Measurements from ENCODE around the gene MUC4. TPM values are rescaled to one million over a fixed set of nuclear protein-coding genes. Genes with fewer than 3 reads are reported as not detected.
"Not testable (repeated sequence)": the region's sequence is repeated elsewhere in the genome, so short reads cannot be mapped to it uniquely, and the experiment has no call there.

Gene MUC4
- total RNA-seq, 2 donors from 2014 or later = 0.12 TPM; not detected in 1

- no peaks in the 10 kb centered on the region for H3K27me3 ChIP-seq
- DNase-seq (ENCODE audit: low spot score) = no peak
- no peak overlapping the region for H3K4me3 ChIP-seq
- no peak overlapping the region for H3K27ac ChIP-seq
- TF ChIP-seq, protein P1, sequence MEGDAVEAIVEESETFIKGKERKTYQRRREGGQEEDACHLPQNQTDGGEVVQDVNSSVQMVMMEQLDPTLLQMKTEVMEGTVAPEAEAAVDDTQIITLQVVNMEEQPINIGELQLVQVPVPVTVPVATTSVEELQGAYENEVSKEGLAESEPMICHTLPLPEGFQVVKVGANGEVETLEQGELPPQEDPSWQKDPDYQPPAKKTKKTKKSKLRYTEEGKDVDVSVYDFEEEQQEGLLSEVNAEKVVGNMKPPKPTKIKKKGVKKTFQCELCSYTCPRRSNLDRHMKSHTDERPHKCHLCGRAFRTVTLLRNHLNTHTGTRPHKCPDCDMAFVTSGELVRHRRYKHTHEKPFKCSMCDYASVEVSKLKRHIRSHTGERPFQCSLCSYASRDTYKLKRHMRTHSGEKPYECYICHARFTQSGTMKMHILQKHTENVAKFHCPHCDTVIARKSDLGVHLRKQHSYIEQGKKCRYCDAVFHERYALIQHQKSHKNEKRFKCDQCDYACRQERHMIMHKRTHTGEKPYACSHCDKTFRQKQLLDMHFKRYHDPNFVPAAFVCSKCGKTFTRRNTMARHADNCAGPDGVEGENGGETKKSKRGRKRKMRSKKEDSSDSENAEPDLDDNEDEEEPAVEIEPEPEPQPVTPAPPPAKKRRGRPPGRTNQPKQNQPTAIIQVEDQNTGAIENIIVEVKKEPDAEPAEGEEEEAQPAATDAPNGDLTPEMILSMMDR (IDR thresholded peaks at IDR 0.05) = no peak
- no peaks in the 10 kb centered on the region for H3K4me1 ChIP-seq
- peaks cover 56% of the 10 kb centered on the region for H3K36me3 ChIP-seq
- no peaks in the 10 kb centered on the region for H3K9me3 ChIP-seq
Measured at GRCh38 chr3:195731356-195731905, 80.3 kb downstream of the MUC4 start.

DNA sequence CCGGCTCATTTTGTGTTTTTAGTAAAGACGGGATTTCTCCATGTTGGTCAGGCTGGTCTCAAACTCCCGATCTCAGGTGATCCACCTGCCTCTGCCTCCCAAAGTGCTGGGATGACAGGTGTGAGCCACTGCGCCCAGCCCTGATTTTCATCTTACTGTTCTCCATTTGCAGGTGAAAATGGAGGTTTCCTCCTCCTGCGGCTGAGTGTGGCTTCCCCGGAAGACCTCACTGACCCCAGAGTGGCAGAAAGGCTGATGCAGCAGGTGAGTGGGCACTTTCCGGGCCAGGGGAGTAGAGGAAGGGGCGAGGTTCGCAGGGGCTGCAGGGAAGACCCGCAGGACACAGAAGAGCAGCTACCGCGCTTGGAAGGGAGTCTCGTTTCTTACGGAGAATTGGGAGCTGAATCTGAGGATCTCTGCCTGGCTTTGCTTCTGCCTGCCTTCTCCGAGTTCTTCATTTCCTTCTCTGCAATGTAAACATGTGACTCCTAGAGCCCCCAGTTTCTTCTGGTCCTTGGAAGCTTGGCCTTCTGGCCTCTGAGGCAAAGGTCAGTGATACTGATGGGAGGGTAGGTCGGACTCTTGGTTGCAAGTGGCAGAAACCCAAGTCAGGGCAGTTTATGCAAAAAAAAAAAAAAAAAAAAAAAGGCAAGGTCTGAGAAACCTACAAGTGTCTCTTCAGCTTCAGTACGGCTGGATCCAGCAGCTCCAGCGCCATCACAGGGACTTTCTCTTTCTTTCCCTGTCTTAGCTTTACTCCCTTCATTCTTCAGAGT is 82.1 kb downstream of the MUC4 start:
- TF ChIP-seq, protein P1 (IDR thresholded peaks at IDR 0.05) = no peak
- H3K9me3 ChIP-seq = no peaks in the 10 kb centered on the region
- DNase-seq (ENCODE audit: low spot score) = no peak
- H3K27ac ChIP-seq = no peak overlapping the region
- no peak overlapping the region for H3K4me3 ChIP-seq
- H3K36me3 ChIP-seq = peaks cover 43% of the 10 kb centered on the region
- H3K27me3 ChIP-seq = no peaks in the 10 kb centered on the region
- H3K4me1 ChIP-seq = no peaks in the 10 kb centered on the region

DNA sequence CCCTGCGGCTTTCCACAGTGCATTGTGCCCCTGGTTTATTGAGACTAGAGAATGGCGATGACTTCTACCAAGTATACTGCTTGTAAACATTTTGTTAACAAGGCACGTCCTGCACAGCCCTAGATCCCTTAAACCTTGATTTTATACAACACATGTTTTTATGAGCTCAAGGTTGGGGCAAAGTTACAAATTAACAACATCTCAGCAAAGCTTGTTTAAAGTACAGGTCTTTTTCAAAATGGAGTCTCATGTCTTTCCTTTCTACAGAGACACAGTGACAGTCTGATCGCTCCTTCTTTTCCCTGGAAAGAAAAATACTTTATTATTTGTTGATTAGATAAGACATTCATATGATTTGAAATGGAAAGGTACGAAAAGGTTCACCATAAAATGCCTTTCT is 82.9 kb downstream of the MUC4 start:
- not testable (repeated sequence) for H3K9me3 ChIP-seq; H3K27me3 ChIP-seq; H3K4me3 ChIP-seq; H3K4me1 ChIP-seq; DNase-seq (ENCODE audit: low spot score); H3K27ac ChIP-seq
- H3K36me3 ChIP-seq = peaks cover 42% of the 10 kb centered on the region

DNA sequence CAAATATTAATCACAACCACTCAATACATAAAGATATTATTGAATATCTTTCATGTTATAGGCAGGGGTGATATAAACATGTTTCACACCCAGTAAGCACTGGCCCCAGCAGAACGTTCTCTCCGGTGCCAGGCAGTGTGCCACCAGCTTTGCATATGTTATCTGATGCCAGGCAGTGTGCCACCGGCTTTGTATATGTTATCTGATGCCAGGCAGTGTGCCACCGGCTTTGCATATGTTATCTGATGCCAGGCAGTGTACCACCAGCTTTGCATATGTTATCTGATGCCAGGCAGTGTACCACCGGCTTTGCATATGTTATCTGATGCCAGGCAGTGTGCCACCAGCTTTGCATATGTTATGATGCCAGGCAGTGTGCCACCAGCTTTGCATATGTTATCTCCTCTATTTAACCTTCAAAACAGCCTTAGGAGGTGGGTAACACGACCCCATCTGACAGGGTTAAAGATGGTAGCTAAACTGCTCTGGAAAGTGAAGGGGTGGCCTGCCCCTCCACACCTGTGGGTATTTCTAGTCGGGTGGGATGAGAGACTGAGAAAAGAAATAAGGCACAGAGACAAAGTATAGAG is 84.0 kb downstream of the MUC4 start:
- Histone ChIP-seq H3K4me1 (no peaks in the 10 kb centered on the region), H3K27me3 (no peaks in the 10 kb centered on the region), H3K4me3 (no peak overlapping the region), H3K36me3 (peaks cover 31% of the 10 kb centered on the region), H3K27ac (no peak overlapping the region), H3K9me3 (no peaks in the 10 kb centered on the region)
- TF ChIP-seq, protein P1 (IDR thresholded peaks at IDR 0.05) = no peak
- DNase-seq (ENCODE audit: low spot score) = no peak

DNA sequence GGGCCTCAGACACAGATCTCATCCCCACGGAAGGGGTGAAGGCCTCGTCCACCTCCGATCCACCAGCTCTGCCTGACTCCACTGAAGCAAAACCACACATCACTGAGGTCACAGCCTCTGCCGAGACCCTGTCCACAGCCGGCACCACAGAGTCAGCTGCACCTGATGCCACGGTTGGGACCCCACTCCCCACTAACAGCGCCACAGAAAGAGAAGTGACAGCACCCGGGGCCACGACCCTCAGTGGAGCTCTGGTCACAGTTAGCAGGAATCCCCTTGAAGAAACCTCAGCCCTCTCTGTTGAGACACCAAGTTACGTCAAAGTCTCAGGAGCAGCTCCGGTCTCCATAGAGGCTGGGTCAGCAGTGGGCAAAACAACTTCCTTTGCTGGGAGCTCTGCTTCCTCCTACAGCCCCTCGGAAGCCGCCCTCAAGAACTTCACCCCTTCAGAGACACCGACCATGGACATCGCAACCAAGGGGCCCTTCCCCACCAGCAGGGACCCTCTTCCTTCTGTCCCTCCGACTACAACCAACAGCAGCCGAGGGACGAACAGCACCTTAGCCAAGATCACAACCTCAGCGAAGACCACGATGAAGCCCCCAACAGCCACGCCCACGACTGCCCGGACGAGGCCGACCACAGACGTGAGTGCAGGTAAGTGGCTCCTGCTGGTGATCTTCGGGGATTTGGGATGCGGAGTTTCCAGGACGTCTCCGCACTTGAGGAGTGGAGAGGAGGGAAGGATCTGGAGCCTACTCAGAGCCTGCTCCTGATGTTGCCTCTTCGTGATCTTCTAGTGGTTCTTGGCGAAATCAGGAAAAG is 85.6 kb downstream of the MUC4 start:
- peaks cover 17% of the 10 kb centered on the region for H3K36me3 ChIP-seq
- H3K27ac ChIP-seq; H3K9me3 ChIP-seq; H3K4me1 ChIP-seq; H3K4me3 ChIP-seq; DNase-seq (ENCODE audit: low spot score); H3K27me3 ChIP-seq: not testable (repeated sequence)

DNA sequence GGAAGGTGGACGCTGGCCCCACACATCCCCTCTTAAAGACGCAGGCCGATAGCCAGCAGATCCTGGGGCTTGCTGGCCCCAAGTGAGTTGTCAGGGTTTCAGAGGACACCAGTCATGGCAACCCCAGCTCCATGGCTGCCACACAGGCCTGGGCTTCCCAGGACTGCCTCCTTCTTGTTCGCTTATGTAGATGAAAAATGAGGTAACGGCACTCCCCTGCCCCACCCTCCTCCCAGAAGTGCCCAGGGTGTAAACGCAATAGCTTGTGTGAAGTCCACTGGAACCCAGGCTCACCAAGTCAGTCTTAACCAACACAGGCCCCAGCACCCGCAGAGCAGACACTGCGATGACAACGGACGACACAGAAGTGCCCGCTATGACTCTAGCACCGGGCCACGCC is 87.4 kb downstream of the MUC4 start:
- H3K9me3 ChIP-seq; H3K27me3 ChIP-seq; H3K27ac ChIP-seq; H3K4me1 ChIP-seq; H3K4me3 ChIP-seq; DNase-seq (ENCODE audit: low spot score); H3K36me3 ChIP-seq: not testable (repeated sequence)

DNA sequence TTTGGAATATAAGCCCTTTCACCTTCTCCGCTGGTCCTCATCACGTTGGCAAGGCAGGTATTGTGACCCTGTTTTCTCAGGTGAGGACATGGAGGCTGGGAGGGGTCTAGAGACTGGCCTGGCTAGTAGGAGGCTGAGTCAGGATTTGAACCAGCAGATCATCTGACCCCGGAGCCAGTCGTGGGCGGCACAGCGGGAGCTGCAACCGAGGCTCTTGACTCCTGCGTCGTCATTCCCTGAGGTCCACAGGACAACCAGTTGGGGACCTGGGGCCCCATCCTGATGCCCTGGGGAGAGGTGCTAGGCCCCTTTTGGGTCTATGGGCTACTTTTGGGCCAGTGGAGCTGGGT is 88.8 kb downstream of the MUC4 start:
- not testable (repeated sequence) for DNase-seq (ENCODE audit: low spot score); H3K4me3 ChIP-seq; H3K9me3 ChIP-seq; H3K27ac ChIP-seq; H3K36me3 ChIP-seq; H3K4me1 ChIP-seq; H3K27me3 ChIP-seq

- not testable (repeated sequence) for H3K9me3 ChIP-seq; H3K4me3 ChIP-seq; H3K27ac ChIP-seq; H3K4me1 ChIP-seq; DNase-seq (ENCODE audit: low spot score); H3K36me3 ChIP-seq; H3K27me3 ChIP-seq
Measured at GRCh38 chr3:195722139-195722995, 89.4 kb downstream of the MUC4 start.

DNA sequence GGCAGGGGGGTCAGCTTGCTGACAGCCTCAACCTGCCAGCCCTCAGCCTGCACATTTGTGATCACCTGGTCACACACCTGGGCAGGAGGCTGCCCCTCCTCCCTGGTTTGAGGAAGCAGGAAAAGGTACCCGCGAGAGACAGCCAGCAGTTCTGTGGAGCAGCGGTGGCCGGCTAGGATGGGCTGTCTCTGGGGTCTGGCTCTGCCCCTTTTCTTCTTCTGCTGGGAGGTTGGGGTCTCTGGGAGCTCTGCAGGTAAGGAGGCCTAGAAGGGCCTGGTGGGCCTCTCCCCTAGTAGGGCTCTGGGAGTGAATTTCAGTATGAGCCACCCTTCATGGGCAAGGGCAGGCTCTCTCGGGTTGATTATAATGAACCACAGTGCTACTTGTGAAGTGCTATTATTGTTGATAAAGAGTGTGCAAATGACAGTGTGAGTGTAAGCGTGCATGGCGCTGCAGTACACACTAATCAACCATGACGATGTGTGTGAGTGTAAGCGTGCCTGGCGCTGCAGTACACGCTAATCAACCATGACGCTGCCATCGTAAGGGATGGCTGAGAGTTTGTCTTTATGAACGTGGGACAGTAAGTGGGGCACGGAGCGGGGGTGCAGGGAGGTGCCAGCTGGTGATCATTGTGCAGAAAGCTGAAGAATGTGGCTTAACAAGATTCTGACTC is 90.8 kb downstream of the MUC4 start, which contains the start of gene MUC20:
Gene MUC20, plus strand, starts transcription at position 148 of the 676 bp plus-strand sequence. Its CDS starts 30 bp downstream, at position 178.
- not testable (repeated sequence) for H3K36me3 ChIP-seq; H3K27ac ChIP-seq; H3K9me3 ChIP-seq; H3K4me1 ChIP-seq; H3K27me3 ChIP-seq; DNase-seq (ENCODE audit: low spot score); H3K4me3 ChIP-seq
